ENCODE data around the gene TLNRD1. TPM values are rescaled to one million over a fixed set of nuclear protein-coding genes. Genes with fewer than 3 reads are reported as not detected.
"Not testable (repeated sequence)": the region's sequence is repeated elsewhere in the genome, so short reads cannot be mapped to it uniquely, and the experiment has no call there.

Gene TLNRD1
- polyA plus RNA-seq, 1 donor (not counting 4 experiments of a cell fraction or from before 2014, with no cell fraction given), result 3.1 TPM

- FAIRE-seq (no peak), DNase-seq (ENCODE audit: low read depth, low spot score) (no peak)
- H3K9me1 ChIP-seq (ENCODE audit: control insufficient read depth, extremely low read depth, insufficient read depth, low read length), result no peaks in the 10 kb centered on the region
- H3K9ac ChIP-seq (ENCODE audit: control insufficient read depth, extremely low read depth, insufficient read depth, low read length), result no peak overlapping the region
- no peak overlapping the region for H2AFZ ChIP-seq (ENCODE audit: control insufficient read depth, low read length)
- H3K4me2 ChIP-seq (ENCODE audit: control insufficient read depth, extremely low read depth, insufficient read depth, low read depth, low read length), result no peak overlapping the region
- H3K79me2 ChIP-seq (ENCODE audit: control insufficient read depth, insufficient read depth, low read length), result no peaks in the 10 kb centered on the region
- H3K36me3 ChIP-seq (ENCODE audit: control insufficient read depth in 2 of 2, extremely low read depth in 1 of 2, insufficient read depth in 2 of 2, low read length in 2 of 2), result peaks cover 0 to 4% of the 10 kb centered on the region in 2 experiments
- no peak overlapping the region for H3K27ac ChIP-seq (ENCODE audit: control insufficient read depth, insufficient read depth, low read length)
- dilution Hi-C loops (cut with MboI; ENCODE audit: extremely low pct_ligation_motif_present, low sequenced_read_pairs), result no loop called here
- no peaks in the 10 kb centered on the region for H3K9me3 ChIP-seq (ENCODE audit: control insufficient read depth, low read depth, low read length)
- no peak for TF ChIP-seq EZH2 (IDR thresholded peaks at IDR 0.05; ENCODE audit: low read length)
- TF ChIP-seq, protein P1, sequence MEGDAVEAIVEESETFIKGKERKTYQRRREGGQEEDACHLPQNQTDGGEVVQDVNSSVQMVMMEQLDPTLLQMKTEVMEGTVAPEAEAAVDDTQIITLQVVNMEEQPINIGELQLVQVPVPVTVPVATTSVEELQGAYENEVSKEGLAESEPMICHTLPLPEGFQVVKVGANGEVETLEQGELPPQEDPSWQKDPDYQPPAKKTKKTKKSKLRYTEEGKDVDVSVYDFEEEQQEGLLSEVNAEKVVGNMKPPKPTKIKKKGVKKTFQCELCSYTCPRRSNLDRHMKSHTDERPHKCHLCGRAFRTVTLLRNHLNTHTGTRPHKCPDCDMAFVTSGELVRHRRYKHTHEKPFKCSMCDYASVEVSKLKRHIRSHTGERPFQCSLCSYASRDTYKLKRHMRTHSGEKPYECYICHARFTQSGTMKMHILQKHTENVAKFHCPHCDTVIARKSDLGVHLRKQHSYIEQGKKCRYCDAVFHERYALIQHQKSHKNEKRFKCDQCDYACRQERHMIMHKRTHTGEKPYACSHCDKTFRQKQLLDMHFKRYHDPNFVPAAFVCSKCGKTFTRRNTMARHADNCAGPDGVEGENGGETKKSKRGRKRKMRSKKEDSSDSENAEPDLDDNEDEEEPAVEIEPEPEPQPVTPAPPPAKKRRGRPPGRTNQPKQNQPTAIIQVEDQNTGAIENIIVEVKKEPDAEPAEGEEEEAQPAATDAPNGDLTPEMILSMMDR (optimal IDR thresholded peaks at IDR 0.05 in 1 of 3, IDR thresholded peaks at IDR 0.05 in 1 of 3, conservative IDR thresholded peaks at IDR 0.05 in 1 of 3; ENCODE audit: extremely low read depth in 1 of 3, insufficient read depth in 2 of 3, low read length in 3 of 3), result no peak
- no peak overlapping the region for H3K4me3 ChIP-seq (ENCODE audit: control insufficient read depth in 2 of 3, extremely low read depth in 1 of 3, insufficient read depth in 2 of 3, low read depth in 1 of 3, low read length in 3 of 3)
- peaks cover under 1% of the 10 kb centered on the region for H4K20me1 ChIP-seq (ENCODE audit: control insufficient read depth, extremely low read depth, insufficient read depth, low read length)
- no peaks in the 10 kb centered on the region for H3K27me3 ChIP-seq (ENCODE audit: control insufficient read depth, extremely low read depth, insufficient read depth, low read length)
- peaks cover 20% of the 10 kb centered on the region for H3K4me1 ChIP-seq (ENCODE audit: control insufficient read depth, extremely low read depth, insufficient read depth, low read length)
Measured at GRCh38 chr15:80958818-80959495, 41.8 kb upstream of the TLNRD1 start.

DNA sequence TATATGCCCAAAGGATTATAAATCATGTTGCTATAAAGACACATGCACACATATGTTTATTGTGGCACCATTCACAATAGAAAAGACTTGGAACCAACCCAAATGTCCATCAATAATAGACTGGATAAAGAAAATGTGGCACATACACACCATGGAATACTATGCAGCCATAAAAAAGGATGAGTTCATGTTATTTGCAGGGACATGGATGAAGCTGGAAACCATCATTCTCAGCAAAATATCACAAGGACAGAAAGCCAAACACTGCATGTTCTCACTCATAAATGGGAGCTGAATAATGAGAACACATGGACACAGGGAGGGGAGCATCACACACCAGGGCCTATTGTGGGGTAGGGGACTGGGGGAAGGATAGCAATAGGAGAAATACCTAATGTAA is 35.3 kb upstream of the TLNRD1 start:
- H3K4me3 ChIP-seq (ENCODE audit: control insufficient read depth in 2 of 3, extremely low read depth in 1 of 3, insufficient read depth in 2 of 3, low read depth in 1 of 3, low read length in 3 of 3); H3K36me3 ChIP-seq (ENCODE audit: control insufficient read depth in 2 of 2, extremely low read depth in 1 of 2, insufficient read depth in 2 of 2, low read length in 2 of 2); H3K4me1 ChIP-seq (ENCODE audit: control insufficient read depth, extremely low read depth, insufficient read depth, low read length); H3K79me2 ChIP-seq (ENCODE audit: control insufficient read depth, insufficient read depth, low read length); dilution Hi-C loops (cut with MboI; ENCODE audit: extremely low pct_ligation_motif_present, low sequenced_read_pairs); DNase-seq (ENCODE audit: low read depth, low spot score); FAIRE-seq; H4K20me1 ChIP-seq (ENCODE audit: control insufficient read depth, extremely low read depth, insufficient read depth, low read length); H3K4me2 ChIP-seq (ENCODE audit: control insufficient read depth, extremely low read depth, insufficient read depth, low read depth, low read length); H2AFZ ChIP-seq (ENCODE audit: control insufficient read depth, low read length); H3K9ac ChIP-seq (ENCODE audit: control insufficient read depth, extremely low read depth, insufficient read depth, low read length); H3K9me3 ChIP-seq (ENCODE audit: control insufficient read depth, low read depth, low read length); H3K27ac ChIP-seq (ENCODE audit: control insufficient read depth, insufficient read depth, low read length); H3K9me1 ChIP-seq (ENCODE audit: control insufficient read depth, extremely low read depth, insufficient read depth, low read length); H3K27me3 ChIP-seq (ENCODE audit: control insufficient read depth, extremely low read depth, insufficient read depth, low read length): not testable (repeated sequence)

All from keratinocyte (primary cell).